ENCODE measurements around the gene PAK2. TPM values are rescaled to one million over a fixed set of nuclear protein-coding genes. Genes with fewer than 3 reads are reported as not detected.

The PAK2 gene
- total RNA-seq, 1 donor from 2014 or later: 36.9 TPM

- Histone ChIP-seq H3K4me3 (ENCODE audit: low read depth, low read length) (no peak overlapping the region), H3K27me3 (ENCODE audit: control insufficient read depth, insufficient read depth, low read length) (no peaks in the 10 kb centered on the region), H3K36me3 (ENCODE audit: control insufficient read depth, insufficient read depth, low read length) (no peaks in the 10 kb centered on the region)
- FAIRE-seq (no peak), DNase-seq (ENCODE audit: low read depth) (no peak)
- TF ChIP-seq CTCF (IDR thresholded peaks at IDR 0.05; ENCODE audit: insufficient read depth, low read length, severe bottlenecking): no peak
Measured at GRCh38 chr3:196695849-196696226, 43.8 kb upstream of the PAK2 start.

GRCh38 chr3:196697270-196697669 is 42.4 kb upstream of the PAK2 start:
- H3K36me3 ChIP-seq (ENCODE audit: control insufficient read depth, insufficient read depth, low read length): no peaks in the 10 kb centered on the region
- H3K27me3 ChIP-seq (ENCODE audit: control insufficient read depth, insufficient read depth, low read length): no peaks in the 10 kb centered on the region
- FAIRE-seq (no peak), DNase-seq (ENCODE audit: low read depth) (no peak)
- H3K4me3 ChIP-seq (ENCODE audit: low read depth, low read length): no peak overlapping the region
- TF ChIP-seq CTCF (IDR thresholded peaks at IDR 0.05; ENCODE audit: insufficient read depth, low read length, severe bottlenecking): no peak

- FAIRE-seq: no peak
- Histone ChIP-seq H3K27me3 (ENCODE audit: control insufficient read depth, insufficient read depth, low read length) (no peaks in the 10 kb centered on the region), H3K36me3 (ENCODE audit: control insufficient read depth, insufficient read depth, low read length) (no peaks in the 10 kb centered on the region), H3K4me3 (ENCODE audit: low read depth, low read length) (no peak overlapping the region)
- DNase-seq (ENCODE audit: low read depth): no peak
- no peak for TF ChIP-seq CTCF (IDR thresholded peaks at IDR 0.05; ENCODE audit: insufficient read depth, low read length, severe bottlenecking)
Measured at GRCh38 chr3:196699749-196700148, 39.9 kb upstream of the PAK2 start.

- DNase-seq (ENCODE audit: low read depth) (no peak), FAIRE-seq (no peak)
- Histone ChIP-seq H3K4me3 (ENCODE audit: low read depth, low read length) (no peak overlapping the region), H3K27me3 (ENCODE audit: control insufficient read depth, insufficient read depth, low read length) (no peaks in the 10 kb centered on the region), H3K36me3 (ENCODE audit: control insufficient read depth, insufficient read depth, low read length) (no peaks in the 10 kb centered on the region)
- TF ChIP-seq CTCF (IDR thresholded peaks at IDR 0.05; ENCODE audit: insufficient read depth, low read length, severe bottlenecking): no peak
Measured at GRCh38 chr3:196700801-196701200, 38.9 kb upstream of the PAK2 start.

GRCh38 chr3:196706327-196706726 is 33.3 kb upstream of the PAK2 start:
- no peak for FAIRE-seq
- no peaks in the 10 kb centered on the region for H3K27me3 ChIP-seq (ENCODE audit: control insufficient read depth, insufficient read depth, low read length)
- no peak for DNase-seq (ENCODE audit: low read depth)
- no peak overlapping the region for H3K4me3 ChIP-seq (ENCODE audit: low read depth, low read length)
- H3K36me3 ChIP-seq (ENCODE audit: control insufficient read depth, insufficient read depth, low read length): no peaks in the 10 kb centered on the region
- TF ChIP-seq CTCF (IDR thresholded peaks at IDR 0.05; ENCODE audit: insufficient read depth, low read length, severe bottlenecking): no peak

GRCh38 chr3:196706731-196707130 is 32.9 kb upstream of the PAK2 start:
- TF ChIP-seq CTCF (IDR thresholded peaks at IDR 0.05; ENCODE audit: insufficient read depth, low read length, severe bottlenecking): no peak
- Histone ChIP-seq H3K4me3 (ENCODE audit: low read depth, low read length) (no peak overlapping the region), H3K27me3 (ENCODE audit: control insufficient read depth, insufficient read depth, low read length) (no peaks in the 10 kb centered on the region), H3K36me3 (ENCODE audit: control insufficient read depth, insufficient read depth, low read length) (no peaks in the 10 kb centered on the region)
- DNase-seq (ENCODE audit: low read depth): no peak
- no peak for FAIRE-seq

All from bronchial epithelial cell (primary cell).